Hippocampal formation (tissue), 2 donors: Measurements from ENCODE around the gene PRTN3.

Experiments used
- DNase-seq, 2 donors: peaks; one replicate each; lab custom pipeline; 2025; lab: John Stamatoyannopoulos, UW

Gene PRTN3

GRCh38 chr19:840519-841206 lies at the start of gene PRTN3:
Gene PRTN3, plus strand, starts transcription at chr19:840999. Its CDS starts 10 bp downstream, at chr19:841009.
- DNase-seq = no peak

GRCh38 chr19:791007-791566 lies 49.7 kb upstream of the PRTN3 start:
- DNase-seq = no peak

GRCh38 chr19:791567-792305 lies 49.1 kb upstream of the PRTN3 start:
- no peak for DNase-seq

GRCh38 chr19:792306-792885 lies 48.4 kb upstream of the PRTN3 start:
- DNase-seq = no peak

- no peak for DNase-seq
Observed at GRCh38 chr19:793806-794205, 47.0 kb upstream of the PRTN3 start.

- DNase-seq = no peak
Observed at GRCh38 chr19:795073-795611, 45.7 kb upstream of the PRTN3 start.

GRCh38 chr19:795691-796581 lies 44.9 kb upstream of the PRTN3 start:
- no peak for DNase-seq

- peak; percentile 99 to 100 for DNase-seq
Observed at GRCh38 chr19:796692-797527, 43.9 kb upstream of the PRTN3 start, which contains the start of gene PTBP1. Gene PTBP1, plus strand, starts transcription at chr19:797452. Its CDS starts 46 bp downstream, at chr19:797498.

GRCh38 chr19:797528-798414 lies 43.0 kb upstream of the PRTN3 start:
- DNase-seq = peak; percentile 37 to 61

- DNase-seq = no peak
Observed at GRCh38 chr19:798415-799075, 42.3 kb upstream of the PRTN3 start.

- DNase-seq = no peak
Observed at GRCh38 chr19:799076-799881, 41.5 kb upstream of the PRTN3 start.

- DNase-seq = no peak
Observed at GRCh38 chr19:800360-801029, 40.3 kb upstream of the PRTN3 start.

- DNase-seq = no peak
Observed at GRCh38 chr19:801030-801860, 39.6 kb upstream of the PRTN3 start.

GRCh38 chr19:801861-802497 lies 38.8 kb upstream of the PRTN3 start:
- DNase-seq = no peak

- DNase-seq = no peak
Observed at GRCh38 chr19:802498-803098, 38.2 kb upstream of the PRTN3 start.
